NCI-H2171 (cell line): ENCODE measurements around the gene EIF3K.

Experiments
- DNase-seq: peaks from one replicate; lab custom pipeline; 2025; lab: John Stamatoyannopoulos, UW

The EIF3K gene

GRCh38 chr19:38649305-38650171, 30.6 kb downstream of the EIF3K start:
- no peak for DNase-seq

GRCh38 chr19:38650172-38650775, 31.3 kb downstream of the EIF3K start:
- peak; percentile 24 for DNase-seq

- DNase-seq = no peak
Observed at GRCh38 chr19:38650911-38651584, 32.1 kb downstream of the EIF3K start.

GRCh38 chr19:38653028-38653571, 34.1 kb downstream of the EIF3K start:
- DNase-seq = peak; percentile 67

- DNase-seq = no peak
Observed at GRCh38 chr19:38654628-38655055, 35.7 kb downstream of the EIF3K start.

GRCh38 chr19:38655148-38655824, 36.3 kb downstream of the EIF3K start:
- DNase-seq = no peak

GRCh38 chr19:38656171-38656981, 37.4 kb downstream of the EIF3K start:
- DNase-seq = no peak

- no peak for DNase-seq
Observed at GRCh38 chr19:38657633-38658222, 38.7 kb downstream of the EIF3K start.

GRCh38 chr19:38658462-38659306, 39.7 kb downstream of the EIF3K start:
- peak; percentile 85 for DNase-seq

- DNase-seq = no peak
Observed at GRCh38 chr19:38660724-38661123, 41.7 kb downstream of the EIF3K start.

GRCh38 chr19:38661136-38661535, 42.1 kb downstream of the EIF3K start:
- DNase-seq = no peak

- no peak for DNase-seq
Observed at GRCh38 chr19:38661996-38662395, 43.0 kb downstream of the EIF3K start.

GRCh38 chr19:38662537-38663155, 43.7 kb downstream of the EIF3K start:
- DNase-seq = no peak

GRCh38 chr19:38663156-38663651, 44.2 kb downstream of the EIF3K start:
- no peak for DNase-seq

GRCh38 chr19:38663957-38664502, 45.0 kb downstream of the EIF3K start:
- DNase-seq = no peak

GRCh38 chr19:38664503-38665211, 45.7 kb downstream of the EIF3K start:
- DNase-seq = no peak

- DNase-seq = no peak
Observed at GRCh38 chr19:38665219-38665931, 46.4 kb downstream of the EIF3K start.
